ENCODE data around the gene KIAA0040.

Gene KIAA0040

GRCh38 chr1:175186433-175187160, 6.0 kb downstream of the KIAA0040 start:
- ATAC-seq = no peak
- Mint-ChIP-seq H3K27ac (peak overlapping the region; percentile 81), H3K27me3 (no peaks in the 10 kb centered on the region), H3K36me3 (peaks cover 81% of the 10 kb centered on the region), H3K4me3 (peak overlapping the region; percentile 59), H3K9me3 (no peaks in the 10 kb centered on the region), H3K4me1 (peaks cover 98% of the 10 kb centered on the region)

GRCh38 chr1:175185903-175186302, 6.7 kb downstream of the KIAA0040 start:
- Mint-ChIP-seq H3K4me1 (peaks cover 100% of the 10 kb centered on the region), H3K27ac (peak overlapping the region; percentile 81), H3K36me3 (peaks cover 85% of the 10 kb centered on the region), H3K4me3 (peak overlapping the region; percentile 32), H3K27me3 (no peaks in the 10 kb centered on the region), H3K9me3 (no peaks in the 10 kb centered on the region)
- ATAC-seq = no peak

- peaks cover 82% of the 10 kb centered on the region for H3K36me3 Mint-ChIP-seq
- no peak overlapping the region for H3K4me3 Mint-ChIP-seq
- H3K9me3 Mint-ChIP-seq = no peaks in the 10 kb centered on the region
- H3K27me3 Mint-ChIP-seq = no peaks in the 10 kb centered on the region
- no peak for ATAC-seq
- H3K4me1 Mint-ChIP-seq = peaks cover 97% of the 10 kb centered on the region
- peak overlapping the region; percentile 83 for H3K27ac Mint-ChIP-seq
Observed at GRCh38 chr1:175183586-175183985, 9.0 kb downstream of the KIAA0040 start.

DNA sequence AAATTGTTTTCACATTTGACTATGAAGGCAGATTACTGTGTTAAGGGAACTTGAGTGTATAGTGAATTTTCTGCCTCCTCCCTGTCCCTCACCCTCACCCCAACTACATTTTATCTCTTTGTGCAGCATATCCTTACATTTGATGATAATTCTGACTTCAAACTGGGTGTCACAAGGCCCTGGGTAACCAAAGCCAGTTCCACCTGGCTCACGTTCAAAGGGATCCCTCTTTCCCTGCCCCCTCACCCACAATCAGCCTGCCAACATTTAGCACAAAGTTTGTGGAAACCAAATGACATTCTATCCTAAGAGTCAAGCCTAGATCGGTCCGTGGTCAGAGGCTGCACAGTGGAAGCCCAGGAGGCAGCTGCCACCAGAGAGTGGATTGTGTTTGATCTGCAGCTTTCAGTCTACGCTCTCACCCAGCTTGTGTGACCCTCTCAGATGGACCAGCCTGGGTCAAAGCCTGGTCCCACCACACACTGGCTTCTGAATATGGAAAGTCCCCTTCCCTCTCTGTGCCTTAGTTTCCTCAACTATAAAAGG, 10.3 kb downstream of the KIAA0040 start:
- H3K4me3 Mint-ChIP-seq = no peak overlapping the region
- peaks cover 96% of the 10 kb centered on the region for H3K4me1 Mint-ChIP-seq
- ATAC-seq = no peak
- peaks cover 73% of the 10 kb centered on the region for H3K36me3 Mint-ChIP-seq
- no peaks in the 10 kb centered on the region for H3K27me3 Mint-ChIP-seq
- H3K9me3 Mint-ChIP-seq = no peaks in the 10 kb centered on the region
- H3K27ac Mint-ChIP-seq = peak overlapping the region; percentile 83

DNA sequence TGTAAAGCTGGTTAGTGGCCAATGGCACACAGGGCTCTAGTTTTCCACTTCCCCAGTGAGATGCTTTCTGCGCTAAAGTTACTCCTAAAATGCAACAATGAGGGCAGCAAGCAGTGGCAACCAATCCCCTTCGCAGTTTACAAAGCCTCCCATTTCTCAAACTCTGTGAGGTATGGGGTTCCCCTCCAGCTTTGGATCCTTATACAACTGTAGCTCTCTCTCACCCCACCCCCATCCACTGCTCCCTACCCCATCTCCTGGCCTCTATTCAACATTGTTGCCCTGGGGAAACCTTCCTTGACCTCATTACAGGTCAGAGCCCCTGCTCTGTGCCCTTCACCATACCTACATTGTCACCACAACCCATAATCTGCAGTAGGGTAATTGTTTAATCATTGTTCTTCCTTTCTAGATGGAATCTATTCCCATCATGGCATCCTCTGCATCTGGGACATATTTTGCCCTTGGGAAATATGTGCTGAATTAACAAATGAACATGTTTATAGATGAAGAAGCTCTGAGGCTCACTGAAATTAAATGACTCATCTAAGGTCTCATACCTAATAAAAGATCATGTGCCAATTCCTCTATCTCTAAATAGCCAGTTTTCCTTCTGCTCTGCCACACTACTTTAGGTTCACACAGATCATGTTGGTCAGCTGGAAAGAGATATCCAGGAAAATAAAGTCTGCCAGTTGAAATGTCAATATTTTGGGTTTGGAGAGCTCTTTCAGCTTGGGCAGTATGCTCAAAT, 12.6 kb downstream of the KIAA0040 start:
- Mint-ChIP-seq H3K27ac (peak overlapping the region; percentile 69), H3K27me3 (no peaks in the 10 kb centered on the region), H3K4me1 (peaks cover 81% of the 10 kb centered on the region), H3K9me3 (no peaks in the 10 kb centered on the region), H3K36me3 (peaks cover 74% of the 10 kb centered on the region), H3K4me3 (peak overlapping the region; percentile 4)
- ATAC-seq = peak; percentile 51

DNA sequence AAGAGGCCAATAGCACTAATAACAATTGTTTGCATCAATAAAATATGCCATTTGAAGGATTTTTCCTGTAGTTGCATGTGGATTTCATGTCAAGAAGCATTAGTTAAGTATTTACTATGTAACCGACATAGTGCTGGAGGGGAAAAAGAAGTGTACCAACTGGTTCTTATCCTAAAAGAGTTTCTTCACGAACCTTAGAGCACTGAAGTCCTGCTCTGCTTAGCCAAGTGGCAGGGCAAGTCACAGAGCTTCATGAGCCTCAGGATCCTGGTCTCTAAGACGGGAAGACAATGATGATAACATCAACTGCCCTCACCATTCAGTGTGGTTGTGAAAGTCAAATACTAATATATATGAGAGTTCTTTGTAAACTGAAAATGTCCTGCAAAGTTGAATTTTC, 14.1 kb downstream of the KIAA0040 start:
- Mint-ChIP-seq H3K27me3 (no peaks in the 10 kb centered on the region), H3K9me3 (no peaks in the 10 kb centered on the region), H3K4me3 (no peak overlapping the region), H3K4me1 (peaks cover 79% of the 10 kb centered on the region), H3K36me3 (peaks cover 79% of the 10 kb centered on the region), H3K27ac (peak overlapping the region; percentile 69)
- no peak for ATAC-seq

DNA sequence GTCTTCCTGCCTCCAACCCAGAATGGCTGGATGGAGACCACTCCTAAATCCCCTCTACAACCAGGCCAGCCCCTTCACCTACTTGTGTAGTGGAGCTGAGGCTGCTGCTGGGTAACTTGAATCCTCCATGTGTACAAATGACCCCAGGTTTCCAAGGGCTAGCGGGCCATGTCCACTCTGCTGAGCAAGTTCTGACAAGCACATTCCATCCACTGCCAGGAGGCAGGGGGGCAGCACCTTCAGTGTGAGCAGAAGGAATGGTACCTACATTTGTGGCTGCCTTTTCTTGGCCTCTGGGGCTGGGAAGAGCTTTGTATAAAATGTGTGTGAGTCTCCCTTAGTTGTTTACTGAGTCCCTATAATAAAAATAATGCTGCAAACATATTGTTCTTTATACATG, 14.5 kb downstream of the KIAA0040 start:
- H3K27me3 Mint-ChIP-seq = no peaks in the 10 kb centered on the region
- peaks cover 77% of the 10 kb centered on the region for H3K36me3 Mint-ChIP-seq
- ATAC-seq = no peak
- H3K27ac Mint-ChIP-seq = peak overlapping the region; percentile 69
- no peak overlapping the region for H3K4me3 Mint-ChIP-seq
- no peaks in the 10 kb centered on the region for H3K9me3 Mint-ChIP-seq
- peaks cover 78% of the 10 kb centered on the region for H3K4me1 Mint-ChIP-seq

GRCh38 chr1:175176246-175176645, 16.3 kb downstream of the KIAA0040 start:
- Mint-ChIP-seq H3K4me3 (no peak overlapping the region), H3K27ac (no peak overlapping the region), H3K4me1 (peaks cover 72% of the 10 kb centered on the region), H3K27me3 (no peaks in the 10 kb centered on the region), H3K36me3 (peaks cover 73% of the 10 kb centered on the region), H3K9me3 (no peaks in the 10 kb centered on the region)
- ATAC-seq = no peak

DNA sequence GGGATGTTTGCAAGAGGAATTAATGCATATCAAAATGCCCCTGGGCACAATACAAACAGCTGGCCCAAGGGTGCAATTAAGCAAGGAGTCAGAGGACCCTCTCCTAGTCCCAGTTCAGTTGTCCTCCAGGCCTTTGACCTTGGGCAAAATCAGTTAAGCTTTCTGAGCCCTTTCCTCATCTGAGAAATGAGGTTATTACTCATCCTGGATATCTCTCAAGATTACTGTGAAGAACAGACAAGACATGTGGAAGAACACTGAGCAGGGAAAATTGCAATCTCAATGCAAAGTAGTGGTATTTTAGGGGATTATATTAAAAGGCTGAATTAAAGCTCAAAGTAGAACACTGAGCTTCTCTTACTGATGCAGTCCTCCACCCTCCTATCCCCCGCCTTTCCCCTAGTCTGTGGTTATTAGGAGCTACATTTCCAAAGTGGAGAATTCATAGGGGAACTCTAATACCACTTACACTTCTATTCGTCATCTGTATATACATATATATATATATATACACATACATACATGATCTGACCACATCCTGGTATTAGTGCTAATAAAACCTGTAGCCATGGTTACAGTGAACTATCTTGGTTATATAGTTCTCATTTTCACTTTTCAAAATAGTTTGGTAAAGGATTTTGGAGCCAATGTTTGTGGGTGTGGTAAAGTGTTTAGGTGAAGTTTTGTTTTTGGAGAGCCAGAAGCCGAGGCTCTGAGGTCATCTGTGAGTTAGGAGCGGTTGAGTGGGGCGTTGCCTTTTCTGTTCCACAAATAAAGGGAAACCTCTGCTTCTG, 18.1 kb downstream of the KIAA0040 start:
- Mint-ChIP-seq H3K4me3 (no peak overlapping the region), H3K4me1 (peaks cover 76% of the 10 kb centered on the region), H3K9me3 (no peaks in the 10 kb centered on the region), H3K36me3 (peaks cover 81% of the 10 kb centered on the region), H3K27ac (peak overlapping the region; percentile 48), H3K27me3 (no peaks in the 10 kb centered on the region)
- no peak for ATAC-seq

GRCh38 chr1:175173531-175173930, 19.0 kb downstream of the KIAA0040 start:
- H3K4me3 Mint-ChIP-seq = no peak overlapping the region
- H3K36me3 Mint-ChIP-seq = peaks cover 84% of the 10 kb centered on the region
- H3K9me3 Mint-ChIP-seq = no peaks in the 10 kb centered on the region
- peak overlapping the region; percentile 48 for H3K27ac Mint-ChIP-seq
- H3K4me1 Mint-ChIP-seq = peaks cover 76% of the 10 kb centered on the region
- no peaks in the 10 kb centered on the region for H3K27me3 Mint-ChIP-seq
- ATAC-seq = no peak

GRCh38 chr1:175172503-175172902, 20.1 kb downstream of the KIAA0040 start:
- H3K27me3 Mint-ChIP-seq = no peaks in the 10 kb centered on the region
- no peaks in the 10 kb centered on the region for H3K9me3 Mint-ChIP-seq
- no peak for ATAC-seq
- peaks cover 74% of the 10 kb centered on the region for H3K4me1 Mint-ChIP-seq
- H3K36me3 Mint-ChIP-seq = peaks cover 91% of the 10 kb centered on the region
- no peak overlapping the region for H3K4me3 Mint-ChIP-seq
- H3K27ac Mint-ChIP-seq = peak overlapping the region; percentile 36

DNA sequence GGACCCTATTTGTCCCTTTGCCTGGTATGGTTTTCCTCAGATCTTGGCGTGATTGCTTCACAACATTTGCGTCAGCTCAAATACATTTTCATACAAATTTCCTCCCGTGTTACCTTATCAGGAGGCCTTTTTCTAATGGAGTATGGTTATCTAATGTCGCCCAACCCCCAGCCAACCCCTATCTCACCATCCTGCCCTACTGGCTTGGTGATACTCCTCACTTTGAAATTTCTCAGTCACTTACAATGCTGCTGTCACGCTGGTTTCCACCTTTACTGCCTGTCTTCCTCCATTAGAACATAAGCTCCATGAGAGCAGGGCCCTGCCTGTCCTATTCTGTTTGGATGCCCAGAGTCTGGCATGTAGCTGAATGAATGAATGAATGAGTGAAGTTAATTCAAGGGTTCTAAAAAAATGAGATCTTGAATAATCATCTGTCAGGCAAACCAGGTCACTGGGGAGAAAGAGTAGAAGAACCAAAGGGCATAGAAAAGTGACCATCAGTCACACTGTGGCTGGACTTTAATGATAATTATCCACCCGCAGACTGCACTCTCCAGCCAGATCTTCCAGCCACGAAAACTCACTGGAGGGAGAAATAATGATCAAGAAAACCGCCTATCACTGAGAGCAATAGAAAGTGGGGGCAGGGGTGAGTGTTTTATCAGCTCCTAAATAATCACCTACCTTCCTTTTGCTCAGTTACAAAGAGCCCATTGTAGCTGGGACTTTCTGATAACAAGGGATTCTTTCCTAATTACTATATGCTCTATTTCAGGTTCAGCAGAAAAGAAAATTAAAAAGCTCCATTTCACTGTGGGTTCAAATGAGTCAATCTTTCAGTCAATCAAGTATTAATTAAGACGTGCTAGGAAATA, 21.3 kb downstream of the KIAA0040 start:
- Mint-ChIP-seq H3K9me3 (no peaks in the 10 kb centered on the region), H3K27ac (peak overlapping the region; percentile 36), H3K36me3 (peaks cover 90% of the 10 kb centered on the region), H3K4me3 (no peak overlapping the region), H3K4me1 (peaks cover 76% of the 10 kb centered on the region), H3K27me3 (no peaks in the 10 kb centered on the region)
- ATAC-seq = no peak

DNA sequence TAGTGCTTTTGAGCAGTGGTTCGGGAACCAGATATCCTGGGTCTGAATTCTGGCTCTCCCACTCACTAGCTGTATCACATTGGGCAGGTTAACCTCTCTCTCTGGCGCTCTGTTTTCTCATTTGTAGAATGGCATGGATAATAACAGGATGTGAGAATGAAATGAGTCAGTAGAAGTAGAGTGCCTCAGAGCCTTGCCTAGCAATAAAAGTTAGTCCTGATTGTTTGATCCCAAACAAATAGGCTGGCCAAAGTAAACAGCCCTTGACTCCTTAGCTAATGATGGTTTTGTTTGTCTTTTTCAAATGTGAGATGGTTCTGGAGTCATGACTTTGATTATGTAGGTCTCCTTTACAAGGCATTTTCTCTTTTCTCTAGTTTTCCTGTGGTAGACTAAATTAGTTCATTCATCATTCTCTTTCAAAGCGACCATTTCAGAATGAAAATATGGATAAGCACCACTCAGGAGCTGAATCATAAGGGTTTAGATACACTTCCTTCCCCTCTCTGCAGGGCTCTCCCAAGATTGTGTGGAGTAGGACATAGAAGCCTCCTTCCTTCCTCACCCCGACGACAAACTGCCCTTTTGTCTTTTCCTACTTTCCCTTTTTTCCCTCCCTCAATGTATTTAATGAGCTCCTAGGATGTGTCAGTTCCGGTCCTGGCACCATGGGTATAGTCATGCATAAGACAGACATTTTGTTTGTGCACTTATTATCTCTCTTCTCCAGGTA, 23.1 kb downstream of the KIAA0040 start:
- Mint-ChIP-seq H3K27ac (peak overlapping the region; percentile 36), H3K36me3 (peaks cover 82% of the 10 kb centered on the region), H3K27me3 (no peaks in the 10 kb centered on the region), H3K9me3 (no peaks in the 10 kb centered on the region), H3K4me1 (peaks cover 70% of the 10 kb centered on the region), H3K4me3 (no peak overlapping the region)
- no peak for ATAC-seq

- Mint-ChIP-seq H3K4me1 (peaks cover 63% of the 10 kb centered on the region), H3K9me3 (no peaks in the 10 kb centered on the region), H3K36me3 (peaks cover 79% of the 10 kb centered on the region), H3K27me3 (no peaks in the 10 kb centered on the region), H3K4me3 (no peak overlapping the region), H3K27ac (peak overlapping the region; percentile 36)
- ATAC-seq = no peak
Observed at GRCh38 chr1:175168782-175169181, 23.8 kb downstream of the KIAA0040 start.
